COLO668 (cell line): ENCODE results near the gene SLC12A1.

Experiments used
- DNase-seq: peaks from one replicate; lab custom pipeline; 2025; ENCODE audit not compliant: unreplicated experiment; lab: John Stamatoyannopoulos, UW

The SLC12A1 gene

GRCh38 chr15:48345516-48345915, 139.4 kb downstream of the SLC12A1 start:
- no peak for DNase-seq

GRCh38 chr15:48352474-48353072, 146.5 kb downstream of the SLC12A1 start:
- peak; percentile 63 for DNase-seq
